C1 segment of cervical spinal cord (tissue), 14 donors: ENCODE measurements around the gene FRMD8.
"Not testable (repeated sequence)": the region's sequence is repeated elsewhere in the genome, so short reads cannot be mapped to it uniquely, and the experiment has no call there.

Experiments used
- DNase-seq, 14 donors: peaks; one replicate each; lab custom pipeline; 2025; lab: John Stamatoyannopoulos, UW

The FRMD8 gene

GRCh38 chr11:65434667-65435410, 48.4 kb downstream of the FRMD8 start:
- DNase-seq = no peak

DNA sequence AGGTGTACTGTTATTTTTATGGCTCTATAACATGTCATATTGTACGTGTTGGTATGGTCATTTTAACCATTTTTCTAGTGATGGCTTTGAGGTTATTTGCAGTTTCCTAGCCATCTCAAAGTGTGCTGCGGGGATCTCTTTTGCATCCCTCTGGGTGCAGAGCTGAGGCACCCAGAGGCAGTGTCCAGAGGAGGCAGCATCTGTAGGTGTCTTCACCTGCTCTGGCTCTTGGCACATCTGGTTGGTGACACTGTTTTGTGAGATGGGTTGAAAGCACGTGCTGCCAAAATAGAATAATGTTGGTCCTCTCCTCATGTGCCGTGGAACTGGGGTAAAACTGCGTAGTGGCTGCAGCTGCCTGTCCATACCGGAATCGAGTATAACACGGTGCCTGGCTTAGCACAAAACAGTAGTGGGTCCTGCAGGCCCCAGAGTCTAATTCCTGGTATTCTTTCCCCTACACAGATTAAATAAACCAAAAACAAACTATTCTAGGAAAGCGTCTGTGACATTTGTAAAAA, 49.0 kb downstream of the FRMD8 start:
- no peak for DNase-seq

- DNase-seq = no peak
Observed at GRCh38 chr11:65435981-65436411, 49.6 kb downstream of the FRMD8 start.

- DNase-seq = no peak
Observed at GRCh38 chr11:65436412-65437032, 50.1 kb downstream of the FRMD8 start.

GRCh38 chr11:65437436-65438227, 51.2 kb downstream of the FRMD8 start:
- DNase-seq = no peak

DNA sequence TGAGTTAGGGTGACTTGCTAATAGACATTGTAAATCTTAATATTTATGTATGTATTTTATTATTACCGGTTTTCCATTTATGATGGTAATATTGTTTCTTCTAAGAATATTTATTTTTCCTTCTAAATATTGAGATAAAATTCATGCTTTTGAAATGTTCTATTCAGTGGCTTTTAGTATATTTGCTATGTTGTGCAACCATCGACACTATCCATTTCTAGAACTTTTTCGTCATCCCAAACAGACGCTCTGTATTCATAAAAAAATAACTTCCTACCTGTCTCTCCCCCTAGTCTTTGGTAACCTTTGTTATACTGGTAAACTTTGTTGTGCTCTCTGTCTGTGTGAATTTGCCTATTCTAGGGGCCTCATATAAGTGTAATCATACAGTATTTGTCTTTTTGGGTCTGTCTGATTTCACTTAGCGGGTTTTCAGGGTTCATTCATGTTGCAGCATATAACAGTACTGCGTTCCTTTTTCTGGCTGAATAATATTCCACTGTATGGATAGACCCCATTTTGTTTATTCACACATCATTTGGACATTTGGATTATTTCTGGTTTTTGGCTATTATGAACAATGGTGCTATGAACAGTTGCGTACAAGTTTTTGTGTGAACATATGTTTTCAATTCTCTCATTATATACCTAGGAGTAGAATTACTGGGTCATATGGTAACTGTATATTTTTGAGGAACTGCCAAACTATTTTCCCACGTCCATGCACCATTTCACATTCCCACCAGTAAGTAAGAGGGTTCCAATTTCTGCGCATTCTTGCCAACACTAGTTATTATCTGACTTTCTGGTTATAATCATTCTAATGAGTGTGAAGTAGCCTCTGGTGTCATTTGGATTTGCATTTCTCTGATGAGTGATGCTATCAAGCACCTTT, 52.1 kb downstream of the FRMD8 start:
- DNase-seq = no peak

DNA sequence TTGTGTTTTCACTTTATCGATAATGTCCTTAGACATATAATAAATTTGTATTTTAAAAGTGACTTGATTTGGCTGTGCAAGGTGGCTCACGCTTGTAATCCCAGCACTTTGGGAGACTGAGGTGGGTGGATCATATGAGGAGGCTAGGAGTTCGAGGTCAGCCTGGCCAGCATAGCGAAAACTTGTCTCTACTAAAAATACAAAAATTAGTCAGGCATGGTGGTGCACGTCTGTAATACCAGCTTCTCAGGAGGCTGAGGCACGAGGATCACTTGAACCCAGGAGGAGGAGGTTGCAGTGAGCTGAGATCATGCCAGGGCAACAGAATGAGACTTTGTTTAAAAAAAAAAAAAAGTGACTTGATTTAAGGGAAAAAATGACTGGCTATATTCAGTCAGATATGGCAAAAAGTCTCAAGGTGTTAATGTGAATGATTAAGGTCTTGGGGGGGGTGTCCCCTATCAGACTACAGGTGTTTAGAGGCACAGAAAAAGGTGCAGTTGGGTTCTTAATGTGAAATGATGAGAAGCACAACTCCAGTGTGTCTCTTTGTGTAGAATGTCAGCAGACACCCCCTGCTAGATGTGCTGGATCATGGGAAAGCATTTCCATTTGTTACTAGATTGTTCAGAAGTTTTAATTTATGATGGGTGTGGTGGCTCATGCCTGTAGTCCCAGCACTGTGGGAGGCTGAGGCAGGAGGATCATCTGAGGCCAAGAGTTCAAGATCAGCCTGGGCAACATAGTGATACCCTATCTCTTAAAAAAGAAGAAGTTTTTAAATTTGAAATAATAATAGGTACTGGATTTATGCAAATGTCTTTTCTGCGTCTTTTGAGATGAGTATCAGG, 53.1 kb downstream of the FRMD8 start:
- DNase-seq = no peak

- DNase-seq = no peak
Observed at GRCh38 chr11:65440831-65441499, 54.5 kb downstream of the FRMD8 start.

DNA sequence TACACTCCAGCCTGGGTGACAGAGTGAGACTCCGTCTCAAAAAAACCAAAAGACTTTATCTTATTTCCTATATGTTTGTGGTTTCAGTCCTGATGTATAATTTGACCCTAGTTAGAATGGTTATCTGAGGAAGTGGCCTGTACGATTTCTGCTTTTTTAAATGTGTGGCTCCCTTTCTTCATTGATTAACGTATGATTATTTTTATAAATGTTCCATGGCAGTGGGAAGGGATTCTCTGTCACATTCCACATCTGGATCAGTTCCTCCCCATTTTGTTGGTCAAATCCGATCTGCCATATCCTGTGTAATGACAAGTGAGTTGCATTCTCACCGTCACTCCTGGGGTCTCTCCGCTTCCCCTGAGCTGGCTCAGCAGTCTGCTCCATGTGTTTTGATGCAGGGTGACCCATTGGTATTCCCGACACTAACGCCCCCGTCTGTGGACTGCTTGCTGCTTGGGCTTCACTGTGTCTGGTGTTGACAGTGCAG, 56.5 kb downstream of the FRMD8 start:
- no peak for DNase-seq

GRCh38 chr11:65444314-65445051, 58.0 kb downstream of the FRMD8 start:
- DNase-seq = no peak

- peak in 1 of 14 donors; percentile 47 for DNase-seq
Observed at GRCh38 chr11:65445101-65445603, 58.7 kb downstream of the FRMD8 start.

GRCh38 chr11:65445604-65446445, 59.4 kb downstream of the FRMD8 start:
- peak in 1 of 14 donors; percentile 46 for DNase-seq

DNA sequence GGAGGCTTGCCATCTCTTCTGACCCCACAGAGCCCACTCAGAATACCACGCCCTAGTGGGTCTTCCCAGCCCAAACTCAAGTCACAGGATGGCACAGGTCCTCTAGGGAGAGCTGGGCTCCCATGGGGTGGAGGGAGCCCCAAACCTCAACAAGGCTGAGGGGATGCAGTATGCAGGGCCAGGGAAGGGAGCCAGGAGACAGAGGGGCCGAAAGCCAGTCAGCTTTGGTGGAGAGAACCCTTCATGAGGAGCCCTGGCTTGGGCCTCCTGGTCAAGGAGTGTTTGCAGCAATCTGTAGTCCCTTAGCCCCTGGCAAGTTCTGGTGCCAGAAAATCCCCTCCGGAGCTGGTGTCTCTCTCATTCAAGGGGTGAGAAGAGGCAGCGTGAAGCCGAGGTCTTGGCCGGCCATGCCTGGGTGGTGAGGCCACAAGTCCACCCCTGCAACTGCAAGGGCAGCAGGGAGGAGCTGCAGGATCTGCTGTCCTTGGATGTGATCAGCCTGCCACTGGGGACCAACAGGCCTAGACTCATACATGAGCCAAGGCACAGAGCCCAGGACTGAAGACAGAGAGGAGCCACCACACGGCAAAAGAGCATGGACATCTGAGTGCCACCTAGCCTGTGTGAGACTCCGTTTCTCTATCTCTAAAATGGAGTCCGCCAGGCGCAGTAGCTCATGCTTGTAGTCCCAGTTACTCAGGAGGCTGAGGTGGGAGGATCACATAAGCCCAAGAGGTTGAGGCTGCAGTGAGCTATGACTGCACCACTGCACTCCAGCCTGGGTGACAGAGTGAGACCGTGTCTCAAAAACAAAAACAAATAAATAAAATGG, 60.2 kb downstream of the FRMD8 start:
- DNase-seq = peak in 1 of 14 donors; percentile 46

DNA sequence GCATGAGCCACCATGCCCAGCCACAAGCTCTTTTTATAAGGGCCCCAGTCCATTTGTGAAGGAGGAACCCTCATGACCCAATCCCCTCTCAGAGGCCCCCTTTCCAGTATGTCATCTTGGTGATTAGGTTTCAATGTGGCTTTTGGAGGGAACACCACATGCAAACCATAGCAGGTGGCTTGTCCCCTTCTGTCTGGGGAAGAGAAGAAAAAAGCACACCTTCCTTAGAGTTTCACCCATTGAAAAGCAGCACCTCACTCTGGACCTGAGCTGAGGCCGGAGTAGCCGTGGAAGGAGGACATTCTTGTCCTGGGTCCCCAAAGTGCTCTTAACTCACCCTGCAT, 61.6 kb downstream of the FRMD8 start:
- DNase-seq = no peak

GRCh38 chr11:65448418-65449105, 62.1 kb downstream of the FRMD8 start:
- DNase-seq = peak in 1 of 14 donors; percentile 60

DNA sequence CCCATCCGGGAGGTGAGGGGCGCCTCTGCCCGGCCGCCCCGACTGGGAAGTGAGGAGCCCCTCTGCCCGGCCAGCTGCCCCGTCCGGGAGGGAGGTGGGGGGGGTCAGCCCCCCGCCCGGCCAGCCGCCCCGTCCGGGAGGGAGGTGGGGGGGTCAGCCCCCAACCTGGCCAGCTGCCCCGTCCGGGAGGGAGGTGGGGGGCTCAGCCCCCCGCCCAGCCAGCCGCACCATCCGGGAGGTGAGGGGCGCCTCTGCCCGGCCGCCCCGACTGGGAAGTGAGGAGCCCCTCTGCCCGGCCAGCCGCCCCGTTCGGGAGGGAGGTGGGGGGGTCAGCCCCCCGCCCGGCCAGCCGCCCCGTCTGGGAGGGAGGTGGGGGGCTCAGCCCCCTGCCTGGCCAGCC, 64.9 kb downstream of the FRMD8 start:
- not testable (repeated sequence) for DNase-seq
